GM19452 (cell line): ENCODE data around the gene GPR4.

Experiments used
- ATAC-seq: cut with Tn5 transposase; IDR thresholded peaks from one replicate; pipeline ENCODE4 v1.9.1; 2021; ENCODE audit not compliant: unreplicated experiment

The GPR4 gene

DNA sequence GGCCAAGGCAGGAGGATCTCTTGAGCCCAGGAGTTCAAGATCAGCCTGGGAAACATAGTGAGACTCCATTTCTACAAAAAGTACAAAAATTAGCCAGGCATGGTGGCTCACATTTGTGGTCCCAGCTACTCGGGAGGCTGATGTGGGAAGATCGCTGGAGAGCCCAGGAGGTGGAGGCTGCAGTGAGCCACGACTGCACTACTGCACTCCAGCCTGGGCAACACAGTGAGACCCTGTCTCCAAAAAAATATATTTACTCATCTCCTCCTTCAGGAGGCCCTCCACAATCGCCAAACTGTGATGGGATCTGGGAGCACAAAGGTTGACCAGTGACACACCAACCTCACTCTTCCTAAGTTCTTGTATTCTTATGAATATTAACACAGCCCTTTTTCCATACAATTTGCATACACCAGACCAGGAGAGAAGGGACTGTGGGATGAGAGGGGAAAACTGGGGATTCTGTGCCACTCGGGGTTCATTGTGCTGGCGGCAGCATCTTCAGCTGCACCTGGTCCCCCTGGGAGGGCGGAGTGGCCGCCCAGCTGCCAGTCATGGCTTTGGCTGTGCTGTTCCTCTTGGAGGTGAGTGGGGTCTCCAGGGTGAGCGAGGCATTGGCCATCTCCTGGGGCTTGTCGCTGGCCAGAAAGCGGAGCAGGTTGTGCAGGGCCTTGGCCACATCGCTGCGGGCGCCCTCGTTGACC is 11.6 kb downstream of the GPR4 start:
- ATAC-seq = no peak

DNA sequence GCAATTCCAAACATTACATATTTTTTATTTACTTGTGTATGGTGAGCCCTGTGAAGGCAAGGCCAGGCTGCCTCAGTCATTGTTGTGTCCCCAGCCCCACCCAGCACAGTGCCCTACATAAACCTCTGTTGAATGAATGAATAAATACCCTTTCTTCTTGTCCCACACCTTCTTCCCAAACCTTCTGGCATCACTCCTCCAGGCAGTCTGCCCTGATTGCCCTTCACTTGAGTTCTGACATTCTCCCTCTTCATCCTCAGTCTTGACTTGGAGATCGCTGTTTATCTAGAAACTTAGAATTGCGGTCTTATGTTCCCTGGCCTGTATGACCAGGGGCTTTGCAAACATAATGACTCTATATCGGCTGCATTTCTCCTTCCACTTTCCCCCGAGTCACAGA is 12.2 kb downstream of the GPR4 start:
- no peak for ATAC-seq

DNA sequence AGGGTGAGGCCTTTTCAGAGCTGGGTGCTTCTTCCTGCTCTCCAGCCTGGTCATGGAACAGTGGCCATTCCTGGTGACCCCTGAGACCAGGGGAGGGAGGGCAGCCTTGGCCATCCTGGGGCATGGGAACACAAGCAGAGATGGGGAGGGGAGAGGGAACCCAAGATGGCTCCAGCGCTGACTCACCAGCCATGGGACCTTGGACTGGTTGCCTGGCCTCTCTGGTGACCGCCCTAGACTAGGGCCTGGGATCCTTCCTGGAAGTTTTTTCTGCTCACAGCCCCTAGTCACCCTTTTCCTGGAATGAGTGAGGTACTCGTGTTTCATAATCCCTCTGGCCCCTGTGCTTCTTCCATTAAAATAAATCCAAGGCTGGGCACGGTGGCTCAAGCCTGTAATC is 14.1 kb downstream of the GPR4 start:
- no peak for ATAC-seq

DNA sequence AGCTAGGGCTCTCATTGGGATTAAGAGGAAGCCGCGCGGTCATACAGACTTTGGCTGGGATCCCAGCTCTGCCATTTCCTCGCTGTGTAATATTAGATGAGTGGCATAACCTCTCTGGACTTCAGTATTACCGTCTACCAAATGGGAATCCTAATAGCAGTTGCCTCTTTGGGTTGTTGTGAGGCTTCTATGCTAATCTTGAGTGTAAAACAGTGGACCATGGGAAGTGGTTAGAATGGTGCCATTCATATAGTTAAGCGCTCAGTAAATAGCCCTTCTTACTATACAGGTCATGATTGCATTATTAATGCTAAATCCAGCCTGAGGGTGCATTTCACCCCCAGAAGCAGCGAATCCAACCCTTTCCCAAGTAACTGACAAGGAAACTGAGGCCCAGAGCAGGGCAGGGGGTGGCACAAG is 16.8 kb downstream of the GPR4 start:
- no peak for ATAC-seq

GRCh38 chr19:45584332-45585157 is 17.5 kb downstream of the GPR4 start, which contains the start of gene OPA3:
Gene OPA3, minus strand, starts transcription at chr19:45584802. Its CDS starts 38 bp downstream, at chr19:45584764.
- peak; percentile 90 for ATAC-seq

DNA sequence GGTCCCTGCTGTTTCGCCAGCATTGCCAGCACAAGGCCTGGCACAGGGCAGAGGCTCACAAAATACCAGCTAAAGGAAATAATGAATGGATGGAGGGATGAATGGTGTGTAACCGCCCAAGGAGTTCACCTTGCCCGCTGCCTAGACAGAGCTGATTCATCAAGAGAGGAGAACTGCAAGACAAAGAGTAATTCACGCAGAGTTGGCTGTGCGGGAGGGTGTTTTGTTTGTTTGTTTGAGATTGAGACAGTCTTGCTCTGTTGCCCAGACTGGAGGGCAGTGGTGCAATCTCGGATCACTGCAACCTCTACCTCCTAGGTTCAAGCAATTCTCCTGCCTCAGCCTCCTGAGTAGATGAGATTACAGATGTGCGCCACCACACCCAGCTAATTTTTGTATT is 20.4 kb downstream of the GPR4 start:
- no peak for ATAC-seq

GRCh38 chr19:45578861-45579260 is 23.2 kb downstream of the GPR4 start:
- ATAC-seq = no peak

DNA sequence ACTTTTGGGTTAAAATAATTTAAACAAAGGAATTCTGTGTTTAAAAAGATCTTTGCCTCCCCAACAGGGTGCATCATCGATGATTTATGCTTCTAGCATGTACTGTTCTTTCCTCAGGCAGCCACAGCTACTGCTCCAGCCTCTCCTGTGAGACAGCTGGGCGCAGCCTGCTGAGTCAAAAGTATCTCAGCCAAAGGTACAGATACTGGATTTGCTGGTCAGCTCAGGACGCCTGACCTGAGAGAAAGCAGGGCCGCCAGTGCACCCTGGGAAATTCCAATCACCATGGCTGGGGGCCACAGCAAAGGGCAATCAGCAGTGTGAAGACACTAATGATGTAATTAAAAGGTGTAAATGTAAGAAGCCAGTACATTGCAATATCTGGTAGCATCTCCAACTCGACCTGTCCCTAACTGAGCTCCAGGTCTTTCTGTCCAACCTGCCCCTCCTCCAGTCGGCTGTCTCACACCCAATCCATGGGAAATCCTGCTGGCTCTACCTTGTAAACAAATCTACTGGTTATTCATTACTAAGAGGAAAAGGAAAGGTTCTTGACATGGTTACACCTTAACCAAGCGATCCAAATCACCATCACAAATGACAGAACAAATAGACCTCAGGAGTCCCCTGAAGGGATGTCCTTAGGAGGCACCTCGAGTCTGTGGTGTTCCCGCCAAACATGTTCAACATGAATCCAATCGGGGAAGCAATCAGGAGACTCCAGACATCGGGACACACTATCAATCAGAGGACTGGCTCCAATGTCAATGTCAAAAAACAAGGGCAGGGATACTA is 24.7 kb downstream of the GPR4 start:
- ATAC-seq = no peak

DNA sequence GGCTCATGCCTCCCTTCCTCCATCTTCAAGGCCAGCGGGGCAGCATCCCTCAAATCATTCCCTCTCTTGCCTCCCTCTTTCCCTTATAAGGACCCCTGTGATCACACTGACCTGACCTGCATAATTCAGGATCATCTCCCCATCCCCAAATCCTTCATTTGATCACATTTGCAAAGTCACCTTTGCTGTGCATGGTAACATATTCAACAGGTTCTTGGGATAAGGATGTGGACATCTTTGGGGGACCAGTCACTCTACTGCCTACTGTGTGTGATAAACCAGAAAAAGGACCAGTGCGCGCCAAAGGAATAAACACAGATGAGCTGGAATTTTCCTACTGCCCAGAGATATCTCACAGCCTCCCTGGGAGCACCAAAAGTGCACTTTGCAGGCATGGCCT is 25.3 kb downstream of the GPR4 start:
- no peak for ATAC-seq

DNA sequence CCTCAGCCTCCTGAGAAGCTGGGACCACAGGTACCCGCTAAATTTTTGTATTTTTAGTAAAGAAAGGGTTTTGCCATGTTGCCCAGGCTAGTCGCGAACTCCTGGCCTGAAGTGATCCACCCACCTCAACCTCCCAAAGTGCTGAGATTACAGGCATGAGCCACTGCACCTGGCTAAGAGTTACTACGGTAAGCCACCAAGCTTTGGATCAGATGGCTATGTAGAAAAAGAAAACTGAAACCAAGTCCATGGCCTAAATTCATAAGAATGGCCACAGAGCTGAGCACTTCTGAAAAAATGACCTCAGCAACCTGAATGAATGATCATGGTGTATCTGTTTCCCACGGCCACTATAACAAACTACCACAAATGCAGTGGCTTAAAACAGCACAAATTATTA is 26.8 kb downstream of the GPR4 start:
- ATAC-seq = no peak

GRCh38 chr19:45574526-45574925 is 27.5 kb downstream of the GPR4 start:
- no peak for ATAC-seq

- ATAC-seq = no peak
Observed at GRCh38 chr19:45571457-45572220, 30.4 kb downstream of the GPR4 start.

- no peak for ATAC-seq
Observed at GRCh38 chr19:45569619-45570421, 32.2 kb downstream of the GPR4 start.

DNA sequence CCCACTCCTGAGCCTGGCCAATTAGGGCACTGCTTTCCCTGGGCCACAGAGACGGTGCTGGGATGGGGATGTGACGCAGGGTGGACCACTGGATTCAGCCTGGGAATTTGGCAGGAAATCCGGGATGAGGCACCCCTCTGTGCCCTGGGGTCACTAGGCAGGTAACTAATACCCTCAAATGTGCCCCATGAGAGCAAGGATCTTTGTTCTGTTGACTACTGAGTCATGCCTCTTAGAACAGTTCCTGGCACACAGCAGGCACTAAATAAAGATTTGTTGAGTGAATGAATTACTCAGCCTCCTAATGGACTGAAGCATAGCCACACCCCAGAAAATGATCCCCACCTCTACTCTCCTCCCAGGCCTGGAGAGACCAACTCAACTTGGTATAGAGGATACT is 33.3 kb downstream of the GPR4 start:
- ATAC-seq = no peak

DNA sequence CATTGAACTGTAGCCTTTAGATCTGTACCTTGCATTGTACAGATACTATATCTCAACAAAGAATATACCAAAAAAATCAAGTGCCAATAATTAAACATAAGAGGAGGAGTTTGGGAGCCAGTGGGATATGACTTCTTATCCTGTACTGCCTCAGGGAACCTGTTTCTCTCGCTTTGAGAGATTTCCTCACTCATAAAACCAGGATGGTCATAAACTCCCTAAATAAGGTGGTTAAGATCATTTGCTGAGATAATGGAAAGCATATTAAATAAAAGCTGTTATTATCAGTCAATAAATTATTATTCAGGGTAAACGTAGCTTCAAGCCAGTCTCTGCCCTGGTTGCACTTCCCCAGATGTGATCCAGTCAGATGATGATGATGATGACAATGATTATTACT is 34.4 kb downstream of the GPR4 start:
- ATAC-seq = no peak

- no peak for ATAC-seq
Observed at GRCh38 chr19:45564131-45564780, 37.8 kb downstream of the GPR4 start.

DNA sequence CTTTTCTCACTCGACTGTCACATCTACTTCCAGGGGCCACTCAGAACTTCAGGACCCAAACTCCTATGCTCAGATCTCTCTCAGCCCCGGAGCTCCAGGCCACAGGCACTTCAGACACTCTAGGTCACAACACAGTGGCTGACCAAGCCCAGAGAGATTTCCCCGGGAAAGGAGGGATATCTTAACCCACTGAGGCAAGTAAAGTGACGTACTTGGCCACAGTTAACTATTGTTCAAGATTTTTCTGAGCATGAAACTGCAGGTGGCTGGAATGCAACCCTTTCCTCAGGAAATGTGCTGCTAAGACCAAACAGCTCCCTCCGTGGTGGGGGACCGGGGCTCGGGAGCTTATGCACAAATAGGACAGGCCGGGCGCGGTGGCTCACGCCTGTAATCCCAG is 41.3 kb downstream of the GPR4 start:
- ATAC-seq = no peak

- ATAC-seq = no peak
Observed at GRCh38 chr19:45560038-45560437, 42.0 kb downstream of the GPR4 start.

DNA sequence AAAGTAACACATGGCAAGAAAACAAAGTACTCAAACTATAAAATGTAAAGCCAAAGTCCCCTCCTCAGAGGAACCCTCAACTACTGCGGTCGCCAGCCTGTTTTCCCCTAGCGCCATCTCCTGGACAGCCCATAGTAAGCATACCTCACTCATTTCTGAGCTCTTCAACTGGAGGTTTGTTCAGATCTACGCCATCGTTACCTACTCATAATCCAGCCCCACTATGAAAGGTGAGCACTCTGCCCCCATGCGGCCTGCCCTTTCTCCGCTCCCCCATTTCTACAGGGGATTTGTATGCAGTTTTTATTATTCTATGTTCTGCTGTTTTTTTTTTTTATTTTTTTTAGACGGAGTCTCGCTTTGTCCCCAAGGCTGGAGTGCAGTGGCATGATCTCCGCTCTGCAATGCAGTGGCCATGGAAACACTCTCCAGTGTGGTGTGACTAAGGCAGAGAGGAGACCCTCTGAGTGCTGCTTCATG is 43.6 kb downstream of the GPR4 start:
- no peak for ATAC-seq
